CD4-positive, alpha-beta T cell treated with Interleukin-17A for 1 hour (primary cell): ENCODE results near the gene MLIP.
"Not testable (repeated sequence)": the region's sequence is repeated elsewhere in the genome, so short reads cannot be mapped to it uniquely, and the experiment has no call there.

ENCODE experiments used
- DNase-seq: peaks from one replicate; pipeline ENCODE4 v3.0.0-alpha.2; 2020

MLIP gene

GRCh38 chr6:54111341-54112045, at the start of gene MLIP:
Gene MLIP (plus strand): TSS chr6:54111443. CDS start chr6:54111480, 37 bp downstream.
- no peak for DNase-seq

GRCh38 chr6:54063228-54063539, 48.1 kb upstream of the MLIP start:
- DNase-seq: no peak

GRCh38 chr6:54068694-54069093, 42.5 kb upstream of the MLIP start:
- no peak for DNase-seq

GRCh38 chr6:54070025-54070424, 41.2 kb upstream of the MLIP start:
- DNase-seq: no peak

GRCh38 chr6:54071821-54072340, 39.4 kb upstream of the MLIP start:
- DNase-seq: no peak

- no peak for DNase-seq
These were observed 38.5 kb upstream of the MLIP start for GRCh38 chr6:54072635-54073313.

- DNase-seq: no peak
These were observed 37.8 kb upstream of the MLIP start for GRCh38 chr6:54073487-54073886.

- no peak for DNase-seq
These were observed 37.1 kb upstream of the MLIP start for GRCh38 chr6:54074109-54074508.

- no peak for DNase-seq
These were observed 36.6 kb upstream of the MLIP start for GRCh38 chr6:54074578-54075195.

GRCh38 chr6:54076159-54076789, 35.0 kb upstream of the MLIP start:
- no peak for DNase-seq

- not testable (repeated sequence) for DNase-seq
These were observed 29.7 kb upstream of the MLIP start for GRCh38 chr6:54081499-54081898.

GRCh38 chr6:54083287-54083686, 28.0 kb upstream of the MLIP start:
- no peak for DNase-seq

- DNase-seq: no peak
These were observed 27.0 kb upstream of the MLIP start for GRCh38 chr6:54084231-54084630.

GRCh38 chr6:54085047-54085446, 26.2 kb upstream of the MLIP start:
- no peak for DNase-seq

GRCh38 chr6:54085541-54085940, 25.7 kb upstream of the MLIP start:
- no peak for DNase-seq

- no peak for DNase-seq
These were observed 24.8 kb upstream of the MLIP start for GRCh38 chr6:54086439-54086838.

GRCh38 chr6:54087721-54088120, 23.5 kb upstream of the MLIP start:
- DNase-seq: no peak

GRCh38 chr6:54093326-54093948, 17.8 kb upstream of the MLIP start:
- no peak for DNase-seq

GRCh38 chr6:54094293-54094692, 16.9 kb upstream of the MLIP start:
- DNase-seq: no peak

- DNase-seq: no peak
These were observed 16.5 kb upstream of the MLIP start for GRCh38 chr6:54094786-54095185.

- no peak for DNase-seq
These were observed 15.5 kb upstream of the MLIP start for GRCh38 chr6:54095723-54096122.

GRCh38 chr6:54096811-54097210, 14.4 kb upstream of the MLIP start:
- no peak for DNase-seq

GRCh38 chr6:54097753-54098152, 13.5 kb upstream of the MLIP start:
- DNase-seq: no peak
